ENCODE data around the gene INHBC. TPM values are rescaled to one million over a fixed set of nuclear protein-coding genes. Genes with fewer than 3 reads are reported as not detected.

The INHBC gene
- not detected for total RNA-seq
- polyA plus RNA-seq, result not detected

DNA sequence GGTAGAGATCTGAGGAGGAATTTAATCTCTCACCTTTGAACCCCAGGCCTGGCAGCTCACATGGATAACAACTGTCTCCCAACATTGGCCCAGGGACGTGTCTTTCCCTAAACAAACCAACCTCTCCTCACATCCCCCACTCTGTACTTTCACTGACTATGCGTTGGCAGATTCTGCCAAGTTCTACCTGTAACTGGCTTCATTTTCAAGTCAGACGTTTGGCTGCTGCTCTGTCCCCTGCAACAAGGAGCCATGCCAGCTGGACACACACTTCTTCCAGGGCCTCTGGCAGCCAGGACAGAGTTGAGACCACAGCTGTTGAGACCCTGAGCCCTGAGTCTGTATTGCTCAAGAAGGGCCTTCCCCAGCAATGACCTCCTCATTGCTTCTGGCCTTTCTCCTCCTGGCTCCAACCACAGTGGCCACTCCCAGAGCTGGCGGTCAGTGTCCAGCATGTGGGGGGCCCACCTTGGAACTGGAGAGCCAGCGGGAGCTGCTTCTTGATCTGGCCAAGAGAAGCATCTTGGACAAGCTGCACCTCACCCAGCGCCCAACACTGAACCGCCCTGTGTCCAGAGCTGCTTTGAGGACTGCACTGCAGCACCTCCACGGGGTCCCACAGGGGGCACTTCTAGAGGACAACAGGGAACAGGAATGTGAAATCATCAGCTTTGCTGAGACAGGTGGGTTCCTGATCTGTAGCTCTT lies at the start of gene INHBC:
TSS of gene INHBC (plus strand) at position 268 of the 707 bp plus-strand sequence. CDS start at position 371, 103 bp downstream.
- H3K27me3 ChIP-seq, result no peaks in the 10 kb centered on the region
- H3K4me3 ChIP-seq, result no peak within 1 kb of the TSS
- H3K27ac ChIP-seq, result no peak within 1 kb of the TSS
- 76 to 83% methylated on average over 8 of the region's 8 CpGs for WGBS, 2 donors
- no peaks in the 10 kb centered on the region for H3K9me3 ChIP-seq
- TF ChIP-seq POLR2A (IDR thresholded peaks at IDR 0.05) (no peak), POLR2AphosphoS5 (IDR thresholded peaks at IDR 0.05) (no peak), EP300 (IDR thresholded peaks at IDR 0.05) (no peak)
- TF ChIP-seq, protein P1, sequence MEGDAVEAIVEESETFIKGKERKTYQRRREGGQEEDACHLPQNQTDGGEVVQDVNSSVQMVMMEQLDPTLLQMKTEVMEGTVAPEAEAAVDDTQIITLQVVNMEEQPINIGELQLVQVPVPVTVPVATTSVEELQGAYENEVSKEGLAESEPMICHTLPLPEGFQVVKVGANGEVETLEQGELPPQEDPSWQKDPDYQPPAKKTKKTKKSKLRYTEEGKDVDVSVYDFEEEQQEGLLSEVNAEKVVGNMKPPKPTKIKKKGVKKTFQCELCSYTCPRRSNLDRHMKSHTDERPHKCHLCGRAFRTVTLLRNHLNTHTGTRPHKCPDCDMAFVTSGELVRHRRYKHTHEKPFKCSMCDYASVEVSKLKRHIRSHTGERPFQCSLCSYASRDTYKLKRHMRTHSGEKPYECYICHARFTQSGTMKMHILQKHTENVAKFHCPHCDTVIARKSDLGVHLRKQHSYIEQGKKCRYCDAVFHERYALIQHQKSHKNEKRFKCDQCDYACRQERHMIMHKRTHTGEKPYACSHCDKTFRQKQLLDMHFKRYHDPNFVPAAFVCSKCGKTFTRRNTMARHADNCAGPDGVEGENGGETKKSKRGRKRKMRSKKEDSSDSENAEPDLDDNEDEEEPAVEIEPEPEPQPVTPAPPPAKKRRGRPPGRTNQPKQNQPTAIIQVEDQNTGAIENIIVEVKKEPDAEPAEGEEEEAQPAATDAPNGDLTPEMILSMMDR (IDR thresholded peaks at IDR 0.05), result no peak
- H3K4me1 ChIP-seq, result peaks cover 0 to 8% (median 4%) of the 10 kb centered on the region in 4 donors
- H3K36me3 ChIP-seq, result no peaks in the 10 kb centered on the region
- intact Hi-C loops (cut with DNase I), result no loop called here
- no peak for DNase-seq

GRCh38 chr12:57385586-57385985 lies 49.0 kb upstream of the INHBC start:
- no peak overlapping the region for H3K27ac ChIP-seq
- no peaks in the 10 kb centered on the region for H3K27me3 ChIP-seq
- peaks cover 0 to 4% (median 0%) of the 10 kb centered on the region in 4 donors for H3K4me1 ChIP-seq
- intact Hi-C loops (cut with DNase I), result no loop called here
- H3K36me3 ChIP-seq, result peaks cover 0 to 13% (median 0%) of the 10 kb centered on the region in 4 donors
- H3K4me3 ChIP-seq, result no peak overlapping the region
- TF ChIP-seq POLR2A (IDR thresholded peaks at IDR 0.05) (no peak), EP300 (IDR thresholded peaks at IDR 0.05) (no peak), POLR2AphosphoS5 (IDR thresholded peaks at IDR 0.05) (no peak)
- TF ChIP-seq, protein P1 (IDR thresholded peaks at IDR 0.05), result no peak
- WGBS, 2 donors, result 95 to 96% methylated on average over 3 of the region's 3 CpGs
- DNase-seq, result no peak
- H3K9me3 ChIP-seq, result no peaks in the 10 kb centered on the region

GRCh38 chr12:57386187-57386720 lies 48.3 kb upstream of the INHBC start:
- intact Hi-C loops (cut with DNase I), result no loop called here
- Histone ChIP-seq H3K4me1 (peaks cover 0 to 4% (median 0%) of the 10 kb centered on the region in 4 donors), H3K27ac (no peak overlapping the region), H3K4me3 (no peak overlapping the region), H3K36me3 (peaks cover 0 to 13% (median 0%) of the 10 kb centered on the region in 4 donors), H3K27me3 (no peaks in the 10 kb centered on the region), H3K9me3 (no peaks in the 10 kb centered on the region)
- 98% methylated on average over 33 of the region's 33 CpGs for WGBS, 2 donors
- no peak for DNase-seq
- TF ChIP-seq, protein P1 (IDR thresholded peaks at IDR 0.05), result no peak
- TF ChIP-seq POLR2A (IDR thresholded peaks at IDR 0.05), result no peak
- TF ChIP-seq EP300 (IDR thresholded peaks at IDR 0.05), result no peak
- no peak for TF ChIP-seq POLR2AphosphoS5 (IDR thresholded peaks at IDR 0.05)

DNA sequence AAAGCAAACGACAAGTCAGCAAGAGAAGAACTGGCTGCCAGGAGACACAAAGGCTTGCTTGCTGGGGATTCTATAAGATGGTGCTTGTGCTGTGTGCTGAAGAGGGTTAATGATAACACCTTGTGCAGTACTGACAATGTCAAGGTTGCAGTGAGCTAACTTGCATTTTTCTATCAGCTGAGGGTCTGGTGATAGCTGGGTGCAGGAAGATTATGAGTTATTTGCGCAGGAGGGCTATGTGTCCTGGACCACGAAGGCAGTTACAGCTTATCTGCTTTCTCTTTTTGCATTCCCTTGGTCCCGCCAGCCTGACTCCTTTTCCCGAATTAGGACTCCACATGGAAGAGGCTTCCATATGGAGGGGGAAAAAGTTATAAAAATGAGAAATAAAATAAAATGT lies 46.2 kb upstream of the INHBC start:
- Histone ChIP-seq H3K4me3 (no peak overlapping the region), H3K27ac (no peak overlapping the region), H3K36me3 (peaks cover 0 to 19% (median 0%) of the 10 kb centered on the region in 4 donors), H3K4me1 (peaks cover 0 to 4% (median 0%) of the 10 kb centered on the region in 4 donors), H3K9me3 (no peaks in the 10 kb centered on the region), H3K27me3 (no peaks in the 10 kb centered on the region)
- WGBS, 2 donors, result 95% methylated on average over 5 of the region's 5 CpGs
- no peak for TF ChIP-seq EP300 (IDR thresholded peaks at IDR 0.05)
- TF ChIP-seq POLR2A (IDR thresholded peaks at IDR 0.05), result no peak
- no peak for TF ChIP-seq POLR2AphosphoS5 (IDR thresholded peaks at IDR 0.05)
- TF ChIP-seq, protein P1 (IDR thresholded peaks at IDR 0.05), result no peak
- DNase-seq, result no peak
- intact Hi-C loops (cut with DNase I), result no loop called here

All from sigmoid colon (tissue), 7 donors.